Stomach (tissue), 4 donors: ENCODE data around the gene KLHDC7B.

Source experiments
- CTCF ChIP-seq, 7 experiments: fragments of 450-650 bp in 4 of 7; fragments of 200-600 bp in 3 of 7; sonication (generic) in 3 of 7; IDR thresholded peaks; one replicate each; pipeline ENCODE4 v1.5.1; 2016 to 2019; ENCODE audit warnings: antibody characterized with exemption in 7 of 7, control low read depth in 2 of 7, mild to moderate bottlenecking in 1 of 7
- POLR2A ChIP-seq, 4 donors: fragments of 450-650 bp; IDR thresholded peaks; one replicate each; pipeline ENCODE4 v1.6.1; 2016; ENCODE audit warnings: antibody characterized with exemption in 4 of 4, control low read depth in 2 of 4, mild to moderate bottlenecking in 1 of 4, moderate library complexity in 1 of 4
- POLR2AphosphoS5 ChIP-seq, 3 donors: sonication (generic); formaldehyde crosslinking; IDR thresholded peaks; one replicate each; pipeline ENCODE4 v1.6.1; 2016; ENCODE audit warnings: antibody characterized with exemption in 3 of 3

- TF ChIP-seq CTCF (IDR thresholded peaks at IDR 0.05) (no peak), POLR2AphosphoS5 (IDR thresholded peaks at IDR 0.05) (no peak), POLR2A (IDR thresholded peaks at IDR 0.05) (no peak)
Observed at GRCh38 chr22:50587407-50587806, 41.7 kb downstream of the KLHDC7B start.
